Measurements from ENCODE around the gene CACNG7. TPM values are rescaled to one million over a fixed set of nuclear protein-coding genes. Genes with fewer than 3 reads are reported as not detected.

Gene CACNG7
- total RNA-seq, 2 donors from 2014 or later: not detected

DNA sequence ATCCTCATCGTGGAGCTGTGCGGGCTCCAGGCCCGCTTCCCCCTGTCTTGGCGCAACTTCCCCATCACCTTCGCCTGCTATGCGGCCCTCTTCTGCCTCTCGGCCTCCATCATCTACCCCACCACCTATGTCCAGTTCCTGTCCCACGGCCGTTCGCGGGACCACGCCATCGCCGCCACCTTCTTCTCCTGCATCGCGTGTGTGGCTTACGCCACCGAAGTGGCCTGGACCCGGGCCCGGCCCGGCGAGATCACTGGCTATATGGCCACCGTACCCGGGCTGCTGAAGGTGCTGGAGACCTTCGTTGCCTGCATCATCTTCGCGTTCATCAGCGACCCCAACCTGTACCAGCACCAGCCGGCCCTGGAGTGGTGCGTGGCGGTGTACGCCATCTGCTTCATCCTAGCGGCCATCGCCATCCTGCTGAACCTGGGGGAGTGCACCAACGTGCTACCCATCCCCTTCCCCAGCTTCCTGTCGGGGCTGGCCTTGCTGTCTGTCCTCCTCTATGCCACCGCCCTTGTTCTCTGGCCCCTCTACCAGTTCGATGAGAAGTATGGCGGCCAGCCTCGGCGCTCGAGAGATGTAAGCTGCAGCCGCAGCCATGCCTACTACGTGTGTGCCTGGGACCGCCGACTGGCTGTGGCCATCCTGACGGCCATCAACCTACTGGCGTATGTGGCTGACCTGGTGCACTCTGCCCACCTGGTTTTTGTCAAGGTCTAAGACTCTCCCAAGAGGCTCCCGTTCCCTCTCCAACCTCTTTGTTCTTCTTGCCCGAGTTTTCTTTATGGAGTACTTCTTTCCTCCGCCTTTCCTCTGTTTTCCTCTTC, 35.1 kb upstream of the CACNG7 start:
- peak overlapping the region; percentile 55 for H3K27ac Mint-ChIP-seq
- no peak for ATAC-seq (replicated peaks)
- no peaks in the 10 kb centered on the region for H3K27me3 Mint-ChIP-seq
- H3K36me3 Mint-ChIP-seq (ENCODE audit: low read depth): peaks cover 69% of the 10 kb centered on the region
- H3K4me3 Mint-ChIP-seq: peak overlapping the region; percentile 35
- H3K9me3 Mint-ChIP-seq: no peaks in the 10 kb centered on the region
- H3K4me1 Mint-ChIP-seq: peaks cover 36% of the 10 kb centered on the region

DNA sequence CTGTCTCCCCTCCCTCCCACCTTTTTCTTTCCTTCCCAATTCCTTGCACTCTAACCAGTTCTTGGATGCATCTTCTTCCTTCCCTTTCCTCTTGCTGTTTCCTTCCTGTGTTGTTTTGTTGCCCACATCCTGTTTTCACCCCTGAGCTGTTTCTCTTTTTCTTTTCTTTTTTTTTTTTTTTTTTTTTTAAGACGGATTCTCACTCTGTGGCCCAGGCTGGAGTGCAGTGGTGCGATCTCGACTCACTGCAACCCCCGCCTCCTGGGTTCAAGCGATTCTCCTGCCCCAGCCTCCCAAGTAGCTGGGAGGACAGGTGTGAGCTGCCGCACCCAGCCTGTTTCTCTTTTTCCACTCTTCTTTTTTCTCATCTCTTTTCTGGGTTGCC, 34.5 kb upstream of the CACNG7 start:
- H3K27me3 Mint-ChIP-seq: no peaks in the 10 kb centered on the region
- H3K27ac Mint-ChIP-seq: peak overlapping the region; percentile 55
- H3K4me3 Mint-ChIP-seq: peak overlapping the region; percentile 35
- H3K36me3 Mint-ChIP-seq (ENCODE audit: low read depth): peaks cover 66% of the 10 kb centered on the region
- peaks cover 36% of the 10 kb centered on the region for H3K4me1 Mint-ChIP-seq
- H3K9me3 Mint-ChIP-seq: no peaks in the 10 kb centered on the region
- ATAC-seq (replicated peaks): no peak

DNA sequence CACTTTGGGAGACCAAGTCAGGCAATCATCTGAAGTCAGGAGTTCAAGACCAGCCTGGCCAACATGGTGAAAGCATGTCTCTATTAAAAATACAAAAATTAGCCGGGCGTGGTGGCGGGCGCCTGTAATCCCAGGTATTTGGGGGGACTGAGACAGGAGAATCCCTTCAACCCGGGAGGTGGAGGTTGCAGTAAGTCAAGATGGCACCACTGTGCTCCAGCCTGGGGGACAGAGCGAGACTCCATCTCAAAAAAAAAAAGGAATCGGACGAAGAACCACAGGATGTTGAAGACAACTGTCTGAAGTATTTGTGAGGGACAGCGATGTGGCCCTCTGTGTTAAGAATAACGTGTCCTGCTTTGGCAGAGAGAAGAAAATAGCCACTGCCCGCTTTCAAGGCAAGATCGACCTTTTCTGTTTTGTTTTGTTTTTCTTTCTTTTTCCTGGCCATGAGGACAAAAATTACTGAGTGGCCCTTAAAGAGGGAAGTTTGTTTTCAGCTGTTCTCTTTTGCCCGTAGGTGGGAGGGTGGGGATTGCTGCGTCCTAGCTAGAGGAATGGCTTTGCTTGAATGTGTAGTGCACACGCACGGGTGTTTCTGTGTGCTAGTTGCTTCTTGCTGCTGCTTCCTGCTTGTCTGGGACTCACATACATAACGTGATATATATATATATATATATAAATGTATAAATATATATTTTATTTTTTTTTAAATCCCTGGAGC, 33.3 kb upstream of the CACNG7 start:
- Mint-ChIP-seq H3K4me3 (no peak overlapping the region), H3K27ac (no peak overlapping the region)

DNA sequence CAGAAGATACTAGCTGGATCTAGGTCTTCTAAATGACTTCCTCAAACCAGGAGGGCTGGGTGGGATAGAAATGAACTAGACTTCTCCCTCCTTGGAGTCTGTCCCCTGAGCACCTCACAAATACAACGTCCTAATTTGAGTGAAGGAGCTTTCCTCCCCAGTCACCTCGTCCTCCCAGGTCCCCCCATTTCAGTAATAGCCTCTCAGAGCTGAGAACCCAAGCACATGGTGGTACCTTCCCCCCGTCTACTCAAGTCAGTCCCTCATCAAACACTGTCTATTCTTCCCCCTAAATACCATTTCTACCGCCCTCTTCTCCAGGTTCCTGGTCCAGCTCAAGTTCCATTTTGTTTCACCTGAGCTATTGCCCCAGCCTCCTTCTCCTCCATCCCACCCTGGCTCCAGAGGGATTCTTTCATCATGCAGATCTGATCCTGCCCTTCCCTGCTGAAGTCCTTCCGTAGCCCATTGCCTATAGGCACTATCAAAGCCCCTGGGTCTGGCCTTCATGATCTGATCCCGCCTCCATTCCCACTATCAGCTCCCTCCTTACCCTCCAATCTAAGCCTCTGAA, 32.3 kb upstream of the CACNG7 start:
- Mint-ChIP-seq H3K36me3 (ENCODE audit: low read depth) (peaks cover 49% of the 10 kb centered on the region), H3K27me3 (no peaks in the 10 kb centered on the region), H3K27ac (no peak overlapping the region), H3K9me3 (no peaks in the 10 kb centered on the region), H3K4me1 (peaks cover 29% of the 10 kb centered on the region), H3K4me3 (peak overlapping the region; percentile 18)
- ATAC-seq (replicated peaks): no peak

More for the DNA sequence above, 33.3 kb upstream of the CACNG7 start:
- ATAC-seq (replicated peaks): no peak
- H3K4me1 Mint-ChIP-seq: peaks cover 36% of the 10 kb centered on the region
- no peaks in the 10 kb centered on the region for H3K27me3 Mint-ChIP-seq
- no peaks in the 10 kb centered on the region for H3K9me3 Mint-ChIP-seq
- peaks cover 59% of the 10 kb centered on the region for H3K36me3 Mint-ChIP-seq (ENCODE audit: low read depth)

DNA sequence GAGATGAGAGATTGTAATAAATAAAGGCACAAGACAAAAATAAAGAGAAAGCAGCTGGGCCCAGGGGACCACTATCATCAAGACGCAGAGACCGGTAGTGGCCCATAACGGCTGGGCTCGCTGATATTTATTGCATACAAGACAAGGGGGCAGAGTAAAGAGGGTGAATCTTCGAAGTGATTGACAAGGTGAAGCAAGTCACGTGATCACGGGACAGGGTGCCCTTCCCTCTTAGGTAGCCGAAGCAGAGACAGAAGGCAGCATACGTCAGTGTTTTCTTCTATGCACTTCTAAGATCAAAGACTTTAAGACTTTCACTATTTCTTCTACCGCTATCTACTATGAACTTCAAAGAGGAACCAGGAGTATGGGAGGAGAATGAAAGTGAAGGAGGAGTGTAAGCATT, 31.7 kb upstream of the CACNG7 start:
- ATAC-seq (replicated peaks): no peak
- Mint-ChIP-seq H3K4me3 (peak overlapping the region; percentile 18), H3K9me3 (no peaks in the 10 kb centered on the region), H3K27ac (no peak overlapping the region), H3K36me3 (ENCODE audit: low read depth) (peaks cover 43% of the 10 kb centered on the region), H3K27me3 (no peaks in the 10 kb centered on the region), H3K4me1 (peaks cover 28% of the 10 kb centered on the region)

DNA sequence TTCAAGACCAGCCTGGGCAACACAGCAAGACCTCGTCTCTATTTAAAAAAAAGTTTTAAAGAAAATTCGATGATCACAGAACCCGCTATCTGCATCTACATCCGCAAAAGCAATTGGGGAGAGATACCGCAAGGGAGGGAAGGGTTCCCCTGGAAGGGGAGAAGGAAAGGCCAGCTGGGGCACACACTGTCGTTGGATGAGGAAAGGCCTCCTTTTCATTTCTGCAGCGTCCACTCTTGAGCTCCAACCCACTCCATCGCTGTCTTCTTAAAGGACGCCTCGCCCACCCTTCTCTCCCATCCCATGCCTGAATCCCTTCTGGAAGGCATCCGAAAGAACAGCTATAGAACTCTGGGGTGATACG, 30.3 kb upstream of the CACNG7 start:
- no peak for ATAC-seq (replicated peaks)

DNA sequence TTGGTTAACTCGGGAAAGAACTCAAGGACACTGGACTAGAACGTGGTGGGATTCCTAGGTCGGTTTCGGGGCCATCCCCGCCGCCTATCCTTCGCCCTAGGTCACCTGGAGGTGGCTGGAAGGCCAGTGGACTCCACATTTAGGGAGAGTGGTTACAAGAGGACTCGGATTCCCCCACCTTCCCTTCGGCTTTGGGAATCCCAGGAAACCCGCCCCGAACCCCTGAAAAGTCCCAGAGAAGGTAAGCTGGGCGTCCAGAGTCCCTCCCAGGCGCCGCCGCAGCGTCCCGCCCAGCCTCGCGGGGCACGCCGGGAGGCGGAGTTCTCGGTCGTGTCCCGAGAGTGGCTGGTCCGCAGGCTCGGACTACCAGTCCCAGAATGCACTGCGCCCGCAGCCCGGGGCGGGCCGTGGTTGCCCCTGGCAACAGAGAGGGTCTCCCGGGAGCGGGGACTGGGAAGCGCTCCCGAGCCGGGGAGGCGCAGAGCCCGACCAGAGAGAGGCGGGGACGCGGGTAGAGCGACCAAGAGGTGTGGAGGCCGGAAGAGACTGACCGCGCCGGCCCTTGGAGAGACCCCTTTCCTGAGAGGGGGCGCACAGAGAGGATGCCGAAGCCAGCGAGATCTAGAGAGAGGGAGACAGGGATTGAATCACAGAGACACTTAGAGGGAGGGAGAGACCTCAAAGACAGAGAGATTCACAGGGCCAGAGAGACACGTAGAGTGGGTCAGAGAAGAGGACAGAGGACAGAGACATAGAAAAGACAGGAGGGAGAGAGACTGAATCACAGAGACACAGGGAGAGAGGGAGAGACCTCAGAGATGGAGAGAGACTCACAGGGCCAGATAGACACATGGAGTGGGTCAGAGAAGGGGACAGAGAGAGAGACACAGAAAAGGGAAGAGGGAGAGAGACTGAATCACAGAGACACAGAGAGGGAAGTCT, 29.7 kb upstream of the CACNG7 start:
- no peak overlapping the region for H3K4me3 Mint-ChIP-seq
- H3K27ac Mint-ChIP-seq: no peak overlapping the region
- H3K4me1 Mint-ChIP-seq: peaks cover 20% of the 10 kb centered on the region
- peaks cover 27% of the 10 kb centered on the region for H3K36me3 Mint-ChIP-seq (ENCODE audit: low read depth)
- H3K27me3 Mint-ChIP-seq: peaks cover 12% of the 10 kb centered on the region
- H3K9me3 Mint-ChIP-seq: no peaks in the 10 kb centered on the region
- peak; percentile 93 for ATAC-seq (replicated peaks)

More for the DNA sequence above, 30.3 kb upstream of the CACNG7 start:
- H3K27me3 Mint-ChIP-seq: peaks cover 6% of the 10 kb centered on the region
- H3K4me3 Mint-ChIP-seq: no peak overlapping the region
- no peak overlapping the region for H3K27ac Mint-ChIP-seq
- H3K36me3 Mint-ChIP-seq (ENCODE audit: low read depth): peaks cover 31% of the 10 kb centered on the region
- peaks cover 24% of the 10 kb centered on the region for H3K4me1 Mint-ChIP-seq
- no peaks in the 10 kb centered on the region for H3K9me3 Mint-ChIP-seq

DNA sequence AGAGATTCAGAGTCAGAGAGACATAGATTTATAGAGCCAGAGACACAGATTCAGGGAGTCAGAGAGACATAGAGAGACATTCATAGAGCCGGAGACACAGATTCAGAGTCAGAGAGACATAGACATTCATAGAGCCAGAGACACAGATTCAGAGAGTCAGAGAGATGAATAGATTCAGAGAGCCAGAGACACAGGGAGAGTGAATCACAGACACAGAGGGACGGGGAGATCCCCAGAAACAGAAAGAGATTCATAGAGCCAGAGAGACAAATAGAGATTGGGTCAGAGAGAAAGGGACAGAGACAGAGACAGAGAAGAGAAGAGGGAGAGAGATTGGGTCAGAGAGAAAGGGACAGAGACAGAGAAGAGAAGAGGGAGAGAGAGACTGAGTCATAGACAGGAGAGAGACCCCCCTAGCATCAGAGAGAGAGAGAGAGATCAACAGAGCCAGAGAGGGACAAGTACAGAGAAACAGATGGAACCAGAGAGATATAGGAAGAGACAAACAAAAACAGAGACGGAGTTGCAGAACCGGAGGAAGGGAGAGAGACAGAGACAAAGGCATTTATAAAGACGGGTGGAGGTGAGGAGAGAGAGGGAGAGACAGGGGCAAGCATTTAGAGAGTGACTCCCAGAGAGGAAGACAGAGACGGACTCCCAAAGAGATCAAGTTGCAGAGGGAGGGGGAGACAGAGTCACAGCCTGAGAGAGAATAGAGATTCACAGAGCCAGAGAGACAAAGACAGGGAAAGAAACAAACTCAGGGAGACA, 28.2 kb upstream of the CACNG7 start:
- ATAC-seq (replicated peaks): peak; percentile 68

DNA sequence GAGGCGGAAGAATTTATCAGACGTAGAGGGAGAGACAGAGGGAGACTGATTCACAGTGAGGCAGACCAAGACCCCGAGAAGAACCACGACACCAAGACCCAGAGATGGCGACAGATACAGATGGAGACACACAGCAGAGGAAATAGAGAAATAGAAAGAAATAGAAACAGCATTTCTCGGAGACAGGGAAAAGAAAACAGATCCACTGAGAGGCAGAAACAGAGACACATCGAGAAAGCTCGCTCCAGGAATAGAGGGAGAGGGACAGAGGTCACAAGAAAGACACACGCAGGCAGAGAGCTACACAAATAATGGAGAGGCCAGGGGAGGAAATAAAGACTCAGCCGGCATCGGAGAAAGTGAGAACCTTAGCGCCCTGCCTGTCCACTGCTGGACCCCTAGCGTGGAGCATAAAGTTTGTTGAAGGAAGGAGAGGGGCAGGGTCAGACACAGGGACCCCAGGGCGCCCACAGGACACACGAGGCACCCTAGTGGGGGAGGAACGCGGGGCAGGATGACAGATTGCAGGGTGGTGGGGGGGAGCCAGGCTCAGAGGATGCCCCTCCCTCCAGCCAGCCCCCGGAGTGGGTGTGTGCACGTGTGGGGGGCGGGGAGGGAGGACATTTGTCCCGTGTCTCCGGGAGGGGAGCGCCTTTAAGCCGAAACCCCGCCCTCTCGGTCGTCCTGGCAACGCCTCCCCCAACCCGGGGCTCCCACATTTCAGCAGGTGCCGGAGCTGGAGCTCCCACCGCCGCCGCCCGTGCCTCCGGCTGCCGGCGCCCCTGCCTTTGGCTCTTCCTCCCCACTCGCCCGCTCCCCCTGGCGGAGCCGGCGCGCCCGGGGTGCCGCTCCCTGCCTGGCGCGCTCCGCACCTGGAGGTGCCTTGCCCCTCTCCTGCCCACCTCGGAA, 27.3 kb upstream of the CACNG7 start, which contains the start of gene PRKCG:
Gene PRKCG, plus strand, starts transcription at position 716 of the 909 bp plus-strand sequence. CDS start 298 bp downstream, outside the sequence.
- H3K4me3 Mint-ChIP-seq: no peak within 1 kb of the TSS
- ATAC-seq (replicated peaks): peak; percentile 28
- H3K4me1 Mint-ChIP-seq: peaks cover 13% of the 10 kb centered on the region
- no peaks in the 10 kb centered on the region for H3K9me3 Mint-ChIP-seq
- peaks cover 17% of the 10 kb centered on the region for H3K27me3 Mint-ChIP-seq
- peaks cover 5% of the 10 kb centered on the region for H3K36me3 Mint-ChIP-seq (ENCODE audit: low read depth)
- H3K27ac Mint-ChIP-seq: no peak within 1 kb of the TSS

More for the DNA sequence above, 28.2 kb upstream of the CACNG7 start:
- Mint-ChIP-seq H3K4me3 (no peak overlapping the region), H3K4me1 (peaks cover 13% of the 10 kb centered on the region), H3K9me3 (no peaks in the 10 kb centered on the region), H3K36me3 (ENCODE audit: low read depth) (peaks cover 12% of the 10 kb centered on the region), H3K27ac (no peak overlapping the region), H3K27me3 (peaks cover 17% of the 10 kb centered on the region)

DNA sequence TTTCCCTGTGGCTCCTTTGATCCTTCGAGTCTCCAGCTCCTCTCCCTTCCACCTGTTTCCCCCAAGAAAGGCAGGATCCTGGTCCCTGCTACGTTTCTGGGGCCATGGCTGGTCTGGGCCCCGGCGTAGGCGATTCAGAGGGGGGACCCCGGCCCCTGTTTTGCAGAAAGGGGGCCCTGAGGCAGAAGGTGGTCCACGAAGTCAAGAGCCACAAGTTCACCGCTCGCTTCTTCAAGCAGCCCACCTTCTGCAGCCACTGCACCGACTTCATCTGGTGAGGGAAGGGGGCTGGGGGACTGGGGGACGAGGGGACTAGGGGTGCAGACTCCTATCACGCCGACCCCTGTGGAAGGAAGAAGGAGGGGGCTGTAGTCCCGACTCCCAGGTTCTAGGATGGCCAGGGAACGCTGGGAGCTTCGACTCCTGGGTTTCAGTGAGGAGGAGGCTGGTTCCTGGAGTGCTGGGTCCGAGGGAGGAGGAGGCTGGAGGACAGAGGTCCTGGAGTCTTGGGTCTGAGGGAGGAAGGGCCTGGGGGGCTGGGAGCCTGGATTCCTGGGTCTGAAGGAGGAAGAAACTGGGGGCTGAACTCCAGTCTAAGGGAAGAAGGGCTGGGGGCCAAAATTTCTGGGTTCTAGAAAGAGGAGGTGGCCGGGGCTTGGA, 26.6 kb upstream of the CACNG7 start:
- H3K36me3 Mint-ChIP-seq (ENCODE audit: low read depth): peaks cover 5% of the 10 kb centered on the region
- no peak overlapping the region for H3K4me3 Mint-ChIP-seq

DNA sequence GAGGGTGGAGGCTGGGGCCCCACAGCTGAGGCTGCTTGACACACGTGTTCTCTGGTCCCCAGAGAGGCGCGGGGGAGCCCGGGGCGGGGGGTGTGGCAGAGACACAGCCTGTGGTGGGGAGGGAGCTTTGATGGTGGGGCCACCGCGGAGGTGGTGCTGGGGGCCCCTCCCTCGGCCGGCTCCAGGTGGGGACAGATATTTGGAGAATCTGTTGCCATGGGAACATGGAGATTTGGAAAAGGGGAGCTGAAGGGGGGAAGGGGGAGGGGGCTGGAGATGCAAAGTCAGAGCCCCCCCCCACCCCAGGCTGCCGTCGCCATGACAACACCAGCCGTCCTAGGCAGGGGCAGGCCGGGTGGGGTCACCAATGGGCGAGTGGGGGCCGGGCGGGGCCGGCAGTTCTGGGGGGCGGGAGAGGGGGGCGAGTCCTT, 25.8 kb upstream of the CACNG7 start:
- H3K36me3 Mint-ChIP-seq (ENCODE audit: low read depth): peaks cover 5% of the 10 kb centered on the region
- H3K4me1 Mint-ChIP-seq: peaks cover 5% of the 10 kb centered on the region
- H3K27me3 Mint-ChIP-seq: peaks cover 17% of the 10 kb centered on the region
- no peak overlapping the region for H3K4me3 Mint-ChIP-seq
- no peak overlapping the region for H3K27ac Mint-ChIP-seq
- no peaks in the 10 kb centered on the region for H3K9me3 Mint-ChIP-seq
- no peak for ATAC-seq (replicated peaks)

More for the DNA sequence above, 26.6 kb upstream of the CACNG7 start:
- Mint-ChIP-seq H3K27me3 (peaks cover 17% of the 10 kb centered on the region), H3K27ac (no peak overlapping the region), H3K4me1 (peaks cover 5% of the 10 kb centered on the region), H3K9me3 (no peaks in the 10 kb centered on the region)
- no peak for ATAC-seq (replicated peaks)

DNA sequence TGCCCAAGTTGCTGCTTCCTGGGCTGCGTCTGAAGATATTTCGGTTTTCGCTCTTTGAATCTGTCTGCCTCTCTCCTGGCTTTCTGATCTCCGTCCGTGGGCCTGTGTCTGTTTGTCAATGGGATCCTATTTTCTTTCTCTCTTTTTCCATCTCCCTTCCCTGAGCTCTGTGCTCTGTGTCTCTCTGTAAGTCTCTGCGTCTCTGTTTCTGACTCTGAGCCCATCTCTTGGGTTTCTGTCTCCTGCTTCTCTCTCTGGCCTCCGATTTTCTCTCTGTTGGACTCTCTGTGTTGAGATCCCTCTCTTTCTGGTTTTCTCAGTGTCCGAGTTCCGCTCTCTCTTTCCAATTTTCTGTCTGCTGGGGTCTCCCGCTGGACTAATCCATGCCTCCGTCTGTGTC, 25.3 kb upstream of the CACNG7 start:
- H3K4me1 Mint-ChIP-seq: peaks cover 5% of the 10 kb centered on the region
- H3K9me3 Mint-ChIP-seq: no peaks in the 10 kb centered on the region
- H3K36me3 Mint-ChIP-seq (ENCODE audit: low read depth): peaks cover 5% of the 10 kb centered on the region
- ATAC-seq (replicated peaks): no peak
- H3K27ac Mint-ChIP-seq: no peak overlapping the region
- peaks cover 17% of the 10 kb centered on the region for H3K27me3 Mint-ChIP-seq
- peak overlapping the region; percentile 6 for H3K4me3 Mint-ChIP-seq
